NCI-H345 (cell line): Measurements from ENCODE around the gene HOXA4.

Experiments
- DNase-seq: peaks from one replicate; lab custom pipeline; 2025; lab: John Stamatoyannopoulos, UW

The HOXA4 gene

GRCh38 chr7:27169658-27170425, 39.3 kb upstream of the HOXA4 start:
- no peak for DNase-seq

- no peak for DNase-seq
Observed at GRCh38 chr7:27168265-27168947, 37.8 kb upstream of the HOXA4 start.

- no peak for DNase-seq
Observed at GRCh38 chr7:27167916-27168264, 37.3 kb upstream of the HOXA4 start.

- DNase-seq = no peak
Observed at GRCh38 chr7:27166531-27167505, 36.3 kb upstream of the HOXA4 start.

GRCh38 chr7:27165996-27166530, 35.5 kb upstream of the HOXA4 start:
- no peak for DNase-seq

GRCh38 chr7:27165089-27165995, 34.8 kb upstream of the HOXA4 start, which contains the start of gene HOXA9:
HOXA9 (minus strand) TSS chr7:27165537; CDS start chr7:27165457, 80 bp downstream.
- DNase-seq = no peak

GRCh38 chr7:27164367-27165088, 34.0 kb upstream of the HOXA4 start:
- no peak for DNase-seq

- DNase-seq = no peak
Observed at GRCh38 chr7:27164045-27164366, 33.4 kb upstream of the HOXA4 start.

GRCh38 chr7:27163288-27164044, 32.9 kb upstream of the HOXA4 start:
- DNase-seq = no peak

GRCh38 chr7:27162561-27163287, 32.2 kb upstream of the HOXA4 start:
- DNase-seq = no peak

GRCh38 chr7:27161721-27162560, 31.4 kb upstream of the HOXA4 start:
- no peak for DNase-seq

- no peak for DNase-seq
Observed at GRCh38 chr7:27161214-27161720, 30.7 kb upstream of the HOXA4 start.

- DNase-seq = peak; percentile 76
Observed at GRCh38 chr7:27160546-27161213, 30.1 kb upstream of the HOXA4 start.

- DNase-seq = no peak
Observed at GRCh38 chr7:27160145-27160545, 29.6 kb upstream of the HOXA4 start.

GRCh38 chr7:27159266-27160144, 28.9 kb upstream of the HOXA4 start:
- no peak for DNase-seq
